MM.1S (cell line): Measurements from ENCODE around the gene MANEAL.

ENCODE experiments used
- DNase-seq: peaks from one replicate; pipeline ENCODE4 v3.0.0-alpha.2; 2015
- H2AFZ ChIP-seq: fragments of 300-600 bp; sonication (generic); 2 replicates; pipeline ENCODE4 v1.6.0; 2016; ENCODE audit warnings: antibody characterized with exemption, low read length
- H3F3A ChIP-seq: fragments of 300-600 bp; sonication (generic); 2 replicates; pipeline ENCODE4 v1.6.1; 2016; ENCODE audit warnings: mild to moderate bottlenecking, antibody characterized with exemption, low read length, moderate library complexity, mixed read lengths; ENCODE audit not compliant: insufficient read depth
- H3K27ac ChIP-seq: fragments of 300-600 bp; sonication (generic); 2 replicates; pipeline ENCODE4 v1.5.1; 2016; ENCODE audit warnings: mild to moderate bottlenecking, low read length
- H3K27me3 ChIP-seq: fragments of 300-600 bp; sonication (generic); replicated peaks from 2 replicates; pipeline ENCODE4 v1.6.0; 2016; ENCODE audit warnings: low read length; ENCODE audit not compliant: insufficient read depth
- H3K36me3 ChIP-seq: fragments of 300-600 bp; sonication (generic); replicated peaks from 2 replicates; pipeline ENCODE4 v1.6.1; 2016; ENCODE audit warnings: mild to moderate bottlenecking, low read length, mixed read lengths; ENCODE audit not compliant: insufficient read depth
- H3K4me1 ChIP-seq: fragments of 300-600 bp; sonication (generic); 2 replicates; pipeline ENCODE4 v1.6.1; 2016; ENCODE audit warnings: low read length, mixed read lengths
- H3K4me2 ChIP-seq: fragments of 300-600 bp; sonication (generic); 2 replicates; pipeline ENCODE4 v1.6.0; 2016; ENCODE audit warnings: low read depth, low read length
- H3K4me3 ChIP-seq: fragments of 300-600 bp; sonication (generic); 2 replicates; pipeline ENCODE4 v1.5.1; 2016; ENCODE audit warnings: low read length, mixed read lengths
- H3K79me2 ChIP-seq: fragments of 300-600 bp; sonication (generic); 2 replicates; pipeline ENCODE4 v1.6.1; 2016; ENCODE audit warnings: mixed run types, low read length, mixed read lengths
- H3K9ac ChIP-seq: fragments of 300-600 bp; sonication (generic); 2 replicates; pipeline ENCODE4 v1.6.1; 2016; ENCODE audit warnings: low read length, mixed read lengths
- H3K9me2 ChIP-seq: fragments of 300-600 bp; sonication (generic); replicated peaks from 2 replicates; pipeline ENCODE4 v1.6.1; 2016; ENCODE audit warnings: mild to moderate bottlenecking, low read length, mixed read lengths; ENCODE audit not compliant: insufficient read depth
- H3K9me3 ChIP-seq: fragments of 300-600 bp; sonication (generic); replicated peaks from 2 replicates; pipeline ENCODE4 v1.6.1; 2016; ENCODE audit warnings: mild to moderate bottlenecking, low read length, mixed read lengths; ENCODE audit not compliant: insufficient read depth
- H4K20me1 ChIP-seq: fragments of 300-600 bp; sonication (generic); 2 replicates; pipeline ENCODE4 v1.6.1; 2016; ENCODE audit warnings: mild to moderate bottlenecking, low read length, moderate library complexity, mixed read lengths; ENCODE audit not compliant: insufficient read depth
- EZH2 ChIP-seq: fragments of 300-600 bp; sonication (generic); optimal IDR thresholded peaks from 2 replicates; pipeline ENCODE3; 2017; ENCODE audit warnings: low read depth, mild to moderate bottlenecking, antibody characterized with exemption, low read length, mixed read lengths
- EZH2phosphoT487 ChIP-seq: fragments of 300-600 bp; sonication (generic); IDR thresholded peaks from 2 replicates; pipeline ENCODE4 v1.6.1; 2018; ENCODE audit warnings: antibody characterized with exemption, low read length
- TF ChIP-seq, protein P1 (sequence below): fragments of 300-600 bp; sonication (generic); IDR thresholded peaks from 2 replicates; pipeline ENCODE4 v1.5.1; 2016; ENCODE audit warnings: antibody characterized with exemption, low read length, mixed read lengths

Gene MANEAL

DNA sequence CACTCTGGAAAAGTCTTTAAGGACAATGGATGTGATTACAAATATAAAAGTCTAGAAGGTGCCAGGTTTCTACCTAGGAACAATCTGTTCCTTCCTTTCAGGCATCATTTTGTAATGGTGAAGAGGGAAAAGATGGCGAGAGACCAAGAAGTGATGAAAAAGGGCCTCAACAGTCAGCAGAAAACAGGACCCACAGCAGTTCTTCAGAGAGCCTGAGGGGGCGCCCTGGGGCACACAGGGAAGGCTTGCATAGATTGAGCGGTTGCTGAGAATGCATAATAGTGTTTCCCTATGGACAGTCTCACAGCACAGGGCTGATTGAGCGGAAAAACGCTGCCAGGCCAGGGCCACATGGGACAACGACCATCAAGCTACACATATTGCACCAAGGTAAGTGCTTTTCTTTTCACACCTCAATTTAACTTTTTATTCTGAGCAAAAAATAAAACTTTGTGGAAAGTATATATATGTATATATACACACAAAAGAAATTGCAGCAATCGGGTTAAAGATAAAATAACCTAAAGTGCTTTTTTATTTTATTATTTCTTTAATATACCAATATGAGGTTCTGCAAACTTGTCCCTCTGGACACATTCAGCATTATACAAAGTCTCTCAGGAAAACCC is 17.5 kb downstream of the MANEAL start:
- Histone ChIP-seq H2AFZ (no peak overlapping the region), H3K36me3 (no peaks in the 10 kb centered on the region), H3K4me3 (no peak overlapping the region), H3K9me3 (no peaks in the 10 kb centered on the region), H3K4me2 (no peak overlapping the region), H3K27ac (no peak overlapping the region), H3K9ac (no peak overlapping the region), H3K4me1 (peaks cover 14% of the 10 kb centered on the region; the same call in 1 of the 2 replicates), H4K20me1 (0 out of 2 replicates have a peak, but pooled peaks cover 6% of the 10 kb centered on the region), H3K9me2 (no peaks in the 10 kb centered on the region), H3K79me2 (peaks cover 28% of the 10 kb centered on the region), H3K27me3 (no peaks in the 10 kb centered on the region), H3F3A (peaks cover 22% of the 10 kb centered on the region)
- DNase-seq = peak; percentile 70
- TF ChIP-seq, protein P1, sequence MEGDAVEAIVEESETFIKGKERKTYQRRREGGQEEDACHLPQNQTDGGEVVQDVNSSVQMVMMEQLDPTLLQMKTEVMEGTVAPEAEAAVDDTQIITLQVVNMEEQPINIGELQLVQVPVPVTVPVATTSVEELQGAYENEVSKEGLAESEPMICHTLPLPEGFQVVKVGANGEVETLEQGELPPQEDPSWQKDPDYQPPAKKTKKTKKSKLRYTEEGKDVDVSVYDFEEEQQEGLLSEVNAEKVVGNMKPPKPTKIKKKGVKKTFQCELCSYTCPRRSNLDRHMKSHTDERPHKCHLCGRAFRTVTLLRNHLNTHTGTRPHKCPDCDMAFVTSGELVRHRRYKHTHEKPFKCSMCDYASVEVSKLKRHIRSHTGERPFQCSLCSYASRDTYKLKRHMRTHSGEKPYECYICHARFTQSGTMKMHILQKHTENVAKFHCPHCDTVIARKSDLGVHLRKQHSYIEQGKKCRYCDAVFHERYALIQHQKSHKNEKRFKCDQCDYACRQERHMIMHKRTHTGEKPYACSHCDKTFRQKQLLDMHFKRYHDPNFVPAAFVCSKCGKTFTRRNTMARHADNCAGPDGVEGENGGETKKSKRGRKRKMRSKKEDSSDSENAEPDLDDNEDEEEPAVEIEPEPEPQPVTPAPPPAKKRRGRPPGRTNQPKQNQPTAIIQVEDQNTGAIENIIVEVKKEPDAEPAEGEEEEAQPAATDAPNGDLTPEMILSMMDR = peak; percentile 89
- no peak for TF ChIP-seq EZH2phosphoT487

DNA sequence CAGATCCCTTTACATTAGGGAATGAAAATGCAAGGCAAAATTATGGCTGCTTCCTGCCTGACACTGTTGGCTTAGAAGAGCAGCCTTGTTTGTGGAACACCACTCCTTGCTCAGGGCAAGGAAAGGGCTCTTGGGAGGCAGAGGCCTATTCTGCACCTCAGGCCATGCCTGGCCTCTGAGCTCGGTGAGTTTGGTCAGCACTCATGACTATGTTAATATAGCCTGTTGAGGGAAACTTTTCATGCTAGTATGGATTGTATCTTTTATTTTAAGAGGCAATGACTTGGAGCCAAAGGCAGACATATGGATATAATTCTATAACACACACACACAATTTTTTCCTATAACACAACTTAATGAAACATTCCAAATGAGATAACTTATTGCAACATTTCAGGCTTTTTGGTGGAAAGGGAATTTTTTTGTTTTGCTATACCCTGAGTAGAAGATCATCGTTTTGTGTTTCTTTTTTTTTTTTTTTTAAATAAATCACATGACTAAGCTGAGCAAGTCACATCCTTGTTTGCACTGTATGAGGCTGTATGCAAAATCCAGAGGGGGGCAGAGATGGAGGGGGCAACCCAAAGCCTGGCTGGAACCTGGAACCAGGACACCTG is 20.0 kb downstream of the MANEAL start:
- Histone ChIP-seq H3K4me3 (no peak overlapping the region), H3K9me2 (no peaks in the 10 kb centered on the region), H4K20me1 (no peaks in the 10 kb centered on the region), H3K79me2 (peaks cover 7% of the 10 kb centered on the region), H2AFZ (no peak overlapping the region), H3K36me3 (no peaks in the 10 kb centered on the region), H3F3A (peaks cover 15% of the 10 kb centered on the region), H3K9me3 (no peaks in the 10 kb centered on the region), H3K27ac (no peak overlapping the region), H3K9ac (no peak overlapping the region), H3K4me2 (no peak overlapping the region), H3K27me3 (no peaks in the 10 kb centered on the region), H3K4me1 (peaks cover 7% of the 10 kb centered on the region; the same call in 1 of the 2 replicates)
- TF ChIP-seq EZH2 (no peak), EZH2phosphoT487 (no peak)
- TF ChIP-seq, protein P1 = no peak
- no peak for DNase-seq

DNA sequence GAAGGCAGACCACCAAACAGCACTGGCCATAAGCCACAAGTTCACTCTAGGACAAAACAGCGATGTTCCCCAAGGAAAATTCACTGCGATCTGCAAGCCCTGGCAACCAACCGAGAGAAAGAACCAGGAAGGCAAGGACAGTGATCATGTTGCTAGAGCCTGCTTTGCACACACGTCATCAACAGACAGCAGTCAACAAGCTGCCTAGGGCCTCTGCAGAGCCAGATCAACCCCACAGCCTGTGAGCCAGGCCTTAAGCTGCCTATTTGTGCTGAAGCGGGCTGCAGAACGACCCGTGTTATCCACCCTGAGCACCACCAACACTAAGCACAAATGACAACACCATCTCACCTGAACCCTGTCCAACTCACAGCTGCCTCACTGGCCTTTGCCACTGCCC is 20.6 kb downstream of the MANEAL start:
- Histone ChIP-seq H3K4me3 (no peak overlapping the region), H3K4me1 (peaks cover 2% of the 10 kb centered on the region; the same call in 1 of the 2 replicates), H3F3A (peaks cover 9% of the 10 kb centered on the region), H3K9me2 (no peaks in the 10 kb centered on the region), H3K36me3 (no peaks in the 10 kb centered on the region), H3K27me3 (no peaks in the 10 kb centered on the region), H4K20me1 (no peaks in the 10 kb centered on the region), H3K4me2 (no peak overlapping the region), H3K9me3 (no peaks in the 10 kb centered on the region), H3K79me2 (peaks cover 1% of the 10 kb centered on the region; the same call in 1 of the 2 replicates), H3K9ac (no peak overlapping the region), H2AFZ (no peak overlapping the region), H3K27ac (no peak overlapping the region)
- TF ChIP-seq EZH2 (no peak), EZH2phosphoT487 (no peak)
- TF ChIP-seq, protein P1 = no peak
- DNase-seq = no peak
